Brain microvascular endothelial cell (primary cell): ENCODE measurements around the gene WASHC4.

Source experiments
- DNase-seq: peaks from one replicate; pipeline ENCODE4 v3.0.0-alpha.2; 2020
- H3K27ac ChIP-seq: fragments of 250-450 bp; sonication (Bioruptor Pico); 2 replicates; pipeline ENCODE4 v1.5.1; 2020; ENCODE audit warnings: mild to moderate bottlenecking, moderate library complexity
- H3K27me3 ChIP-seq: fragments of 250-450 bp; sonication (Bioruptor Pico); replicated peaks from 2 replicates; pipeline ENCODE4 v1.5.1; 2020; ENCODE audit warnings: mild to moderate bottlenecking
- H3K36me3 ChIP-seq: fragments of 250-450 bp; sonication (Bioruptor Pico); replicated peaks from 2 replicates; pipeline ENCODE4 v1.5.1; 2020; ENCODE audit warnings: mild to moderate bottlenecking
- H3K4me3 ChIP-seq: 2 replicates; pipeline ENCODE4 v1.5.1; 2011; ENCODE audit warnings: low read depth, mild to moderate bottlenecking, control low read depth, low read length, moderate library complexity
- CTCF ChIP-seq: IDR thresholded peaks from 2 replicates; pipeline ENCODE4 v1.5.1; 2011; ENCODE audit warnings: low read depth, mild to moderate bottlenecking, moderate library complexity, low read length, control low read depth, inconsistent platforms; ENCODE audit errors: missing control alignments
- in situ Hi-C: cut with HindIII; loops from 2 replicates; pipeline ENCODE4 v1.10.0; 2017; ENCODE audit warnings: low sequenced_read_pairs, low pct_ligation_motif_present

WASHC4 gene

GRCh38 chr12:105218434-105218833 lies 110.9 kb downstream of the WASHC4 start:
- no peak for DNase-seq
- no peak for TF ChIP-seq CTCF
- Histone ChIP-seq H3K27me3 (no peaks in the 10 kb centered on the region), H3K4me3 (no peak overlapping the region), H3K27ac (no peak overlapping the region), H3K36me3 (peaks cover 18% of the 10 kb centered on the region)
- in situ Hi-C loops, result no loop called here
